Fibroblast of peridontal ligament (primary cell): ENCODE results near the gene MUC2.
"Not testable (repeated sequence)": the region's sequence is repeated elsewhere in the genome, so short reads cannot be mapped to it uniquely, and the experiment has no call there.

Experiments
- DNase-seq: peaks from one replicate; pipeline ENCODE4 v3.0.0-alpha.2; 2010; ENCODE audit errors: extremely low read depth

Gene MUC2

DNA sequence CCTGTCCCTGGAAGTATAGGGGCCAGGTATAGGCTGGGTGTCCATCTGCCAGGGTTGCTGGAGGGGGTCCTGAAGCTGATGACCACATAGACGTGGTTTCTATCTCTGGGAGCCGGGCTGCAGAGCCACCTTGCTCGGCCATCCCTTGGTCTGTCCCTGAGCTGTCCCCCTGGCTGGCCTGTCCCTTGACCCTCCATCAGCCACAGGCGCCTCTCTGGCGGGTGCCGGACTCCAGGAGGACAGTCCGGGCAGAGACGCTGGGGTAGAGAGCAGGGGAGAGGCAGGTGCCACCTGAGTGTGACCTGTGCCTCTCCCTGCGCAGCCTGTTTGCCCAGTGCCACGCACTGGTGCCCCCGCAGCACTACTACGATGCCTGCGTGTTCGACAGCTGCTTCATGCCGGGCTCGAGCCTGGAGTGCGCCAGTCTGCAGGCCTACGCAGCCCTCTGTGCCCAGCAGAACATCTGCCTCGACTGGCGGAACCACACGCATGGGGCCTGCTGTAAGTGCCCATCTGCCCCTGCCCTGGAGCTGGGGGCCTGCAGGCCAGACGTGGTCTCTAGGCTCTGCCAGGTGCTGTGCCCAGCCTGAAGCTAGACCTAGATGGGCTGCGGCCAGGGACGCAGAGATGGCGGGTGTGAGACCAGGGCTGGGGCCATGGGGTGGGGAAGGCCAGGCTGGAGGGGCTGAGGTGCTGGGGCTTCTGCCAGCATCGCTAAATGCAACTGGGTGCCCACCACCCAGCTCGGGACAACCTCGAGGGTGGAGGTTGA lies 29.9 kb downstream of the MUC2 start:
- no peak for DNase-seq

DNA sequence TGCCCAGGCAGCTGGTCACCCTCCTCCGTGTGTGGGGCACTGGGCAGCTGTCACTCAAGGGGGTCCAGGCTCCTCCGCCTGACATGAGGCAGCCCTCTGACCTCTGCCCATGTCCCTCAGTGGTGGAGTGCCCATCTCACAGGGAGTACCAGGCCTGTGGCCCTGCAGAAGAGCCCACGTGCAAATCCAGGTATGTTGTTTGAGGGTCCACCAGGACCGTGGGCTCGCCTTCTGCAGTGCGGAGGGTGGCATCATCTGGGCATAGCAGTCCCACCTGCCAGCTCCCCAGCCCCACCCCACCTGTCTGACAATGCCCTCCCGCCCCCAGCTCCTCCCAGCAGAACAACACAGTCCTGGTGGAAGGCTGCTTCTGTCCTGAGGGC lies 30.5 kb downstream of the MUC2 start:
- no peak for DNase-seq

DNA sequence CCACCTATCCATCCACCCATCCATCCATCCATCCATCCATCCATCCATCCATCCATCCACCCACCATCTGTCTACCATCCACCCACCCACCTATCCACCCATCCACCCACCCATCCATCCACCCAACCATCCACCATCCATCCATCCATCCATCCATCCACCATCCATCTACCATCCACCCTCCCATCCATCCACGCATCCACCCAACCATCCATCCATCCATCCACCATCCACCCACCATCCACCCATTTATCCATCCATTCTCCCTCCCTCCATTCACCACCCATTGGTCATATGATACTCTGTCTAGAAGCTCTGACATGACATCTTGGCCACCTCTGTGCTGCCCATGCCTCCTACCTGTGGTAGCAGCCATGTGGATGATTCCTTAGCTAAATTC lies 31.7 kb downstream of the MUC2 start:
- no peak for DNase-seq

DNA sequence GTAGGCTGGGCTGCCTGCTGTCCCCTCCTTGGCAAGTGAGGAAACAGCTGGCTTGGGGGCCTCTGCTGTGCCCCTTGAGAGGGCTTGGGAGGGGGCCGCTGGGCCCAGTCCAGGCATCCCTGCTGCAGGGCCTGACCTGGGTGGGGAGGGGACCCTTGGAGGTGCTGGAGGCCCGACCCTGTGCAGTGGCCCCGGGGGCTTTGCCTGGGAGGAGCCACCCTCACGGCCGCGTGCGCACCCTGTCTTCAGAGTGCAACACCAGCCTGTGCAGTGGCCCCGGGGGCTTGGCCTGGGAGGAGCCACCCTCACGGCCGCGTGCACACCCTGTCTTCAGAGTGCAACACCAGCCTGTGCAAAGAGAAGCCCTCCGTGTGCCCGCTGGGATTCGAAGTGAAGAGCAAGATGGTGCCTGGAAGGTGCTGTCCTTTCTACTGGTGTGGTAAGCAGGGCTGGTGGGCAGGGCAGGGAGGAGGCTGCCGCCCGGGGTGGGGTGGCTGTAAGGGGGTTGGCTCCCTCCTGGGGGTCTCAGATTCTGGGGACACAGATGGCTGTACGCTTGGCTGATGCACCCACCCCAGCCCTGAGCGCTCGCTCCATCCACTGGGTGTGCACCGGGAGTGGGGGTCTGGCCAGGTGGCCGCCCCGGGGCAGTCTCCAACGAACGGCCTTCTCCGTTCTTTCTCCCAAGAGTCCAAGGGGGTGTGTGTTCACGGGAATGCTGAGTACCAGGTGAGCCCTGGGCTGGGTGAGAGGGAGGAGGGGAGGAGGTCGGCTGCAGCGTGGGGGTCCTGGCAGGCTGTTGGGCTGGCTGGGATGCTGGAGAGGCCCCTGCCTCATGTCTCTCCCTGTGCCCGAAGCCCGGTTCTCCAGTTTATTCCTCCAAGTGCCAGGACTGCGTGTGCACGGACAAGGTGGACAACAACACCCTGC lies 32.9 kb downstream of the MUC2 start:
- DNase-seq, result no peak

DNA sequence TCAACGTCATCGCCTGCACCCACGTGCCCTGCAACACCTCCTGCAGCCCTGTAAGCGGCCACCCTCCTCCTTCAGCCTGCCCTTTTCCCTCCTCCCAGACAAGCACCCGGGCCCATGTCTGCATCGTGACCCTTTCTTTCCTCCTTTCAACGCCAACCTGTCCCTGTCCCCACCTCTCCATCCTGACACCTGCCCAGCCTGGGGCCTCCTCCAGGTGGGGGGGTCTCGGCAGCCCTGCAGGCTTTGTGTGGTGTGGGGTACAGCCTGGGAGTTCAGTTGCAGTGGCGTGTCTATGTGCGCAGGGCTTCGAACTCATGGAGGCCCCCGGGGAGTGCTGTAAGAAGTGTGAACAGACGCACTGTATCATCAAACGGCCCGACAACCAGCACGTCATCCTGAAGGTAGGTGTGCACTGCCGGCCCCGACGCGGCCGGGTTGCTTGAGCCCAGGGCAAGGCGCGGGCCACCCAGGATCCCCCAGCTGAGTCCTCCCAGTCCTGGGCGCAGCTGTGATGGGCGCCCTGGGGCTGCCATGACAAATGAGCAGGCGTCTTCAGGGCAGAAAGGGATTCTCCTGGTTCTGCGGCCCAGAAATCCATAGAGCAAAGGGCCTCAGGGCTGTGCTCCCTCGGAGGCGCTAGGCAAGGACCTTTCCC lies 33.7 kb downstream of the MUC2 start:
- no peak for DNase-seq

DNA sequence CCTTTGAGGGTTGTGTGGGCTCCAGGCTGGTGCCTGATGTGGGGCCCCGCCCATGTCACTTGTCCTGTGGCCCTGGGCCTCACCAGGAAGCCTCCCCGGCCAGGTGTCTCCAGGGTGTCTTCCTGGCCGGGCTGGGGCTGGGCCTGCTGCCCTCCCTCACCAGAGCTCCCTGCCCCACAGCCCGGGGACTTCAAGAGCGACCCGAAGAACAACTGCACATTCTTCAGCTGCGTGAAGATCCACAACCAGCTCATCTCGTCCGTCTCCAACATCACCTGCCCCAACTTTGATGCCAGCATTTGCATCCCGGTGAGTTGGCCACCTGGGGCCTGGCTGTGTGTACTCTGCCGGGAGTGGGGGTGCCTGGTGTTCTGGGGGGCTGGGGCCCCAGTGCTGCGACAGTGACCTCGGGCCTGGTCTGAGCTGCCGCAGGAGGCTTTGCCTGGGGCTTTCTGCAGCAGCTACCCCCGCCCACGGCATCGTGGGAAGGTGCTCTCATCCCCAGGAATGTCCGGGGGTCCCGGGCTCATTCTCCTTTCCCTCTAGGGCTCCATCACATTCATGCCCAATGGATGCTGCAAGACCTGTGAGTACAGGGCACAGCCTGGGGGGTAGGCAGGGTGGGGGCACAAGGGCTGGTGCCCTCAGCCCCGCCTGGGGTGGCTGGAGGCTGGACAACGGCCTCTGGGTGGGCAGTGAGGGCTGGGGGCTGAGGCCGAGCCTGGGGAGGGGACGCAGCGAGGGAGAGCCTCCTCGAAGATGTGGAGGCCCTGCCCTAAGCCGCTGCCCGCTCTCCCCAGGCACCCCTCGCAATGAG lies 34.6 kb downstream of the MUC2 start:
- no peak for DNase-seq

DNA sequence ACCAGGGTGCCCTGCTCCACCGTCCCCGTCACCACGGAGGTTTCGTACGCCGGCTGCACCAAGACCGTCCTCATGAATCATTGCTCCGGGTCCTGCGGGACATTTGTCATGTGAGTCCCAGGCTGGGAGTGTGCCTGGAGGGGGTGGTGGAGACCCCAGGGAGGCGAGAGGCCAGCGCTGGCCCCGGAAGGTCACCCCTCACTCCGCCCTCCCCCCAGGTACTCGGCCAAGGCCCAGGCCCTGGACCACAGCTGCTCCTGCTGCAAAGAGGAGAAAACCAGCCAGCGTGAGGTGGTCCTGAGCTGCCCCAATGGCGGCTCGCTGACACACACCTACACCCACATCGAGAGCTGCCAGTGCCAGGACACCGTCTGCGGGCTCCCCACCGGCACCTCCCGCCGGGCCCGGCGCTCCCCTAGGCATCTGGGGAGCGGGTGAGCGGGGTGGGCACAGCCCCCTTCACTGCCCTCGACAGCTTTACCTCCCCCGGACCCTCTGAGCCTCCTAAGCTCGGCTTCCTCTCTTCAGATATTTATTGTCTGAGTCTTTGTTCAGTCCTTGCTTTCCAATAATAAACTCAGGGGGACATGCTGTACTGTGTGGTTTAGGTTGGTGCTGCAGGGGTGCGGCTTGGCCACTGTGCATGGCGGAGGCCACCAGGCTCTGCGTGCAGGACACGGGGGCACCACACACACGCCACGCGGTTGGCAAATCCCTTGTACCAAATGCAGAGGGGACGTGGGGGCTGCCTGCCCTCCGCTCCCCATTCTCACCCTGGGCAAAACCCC lies 35.4 kb downstream of the MUC2 start:
- DNase-seq, result no peak

DNA sequence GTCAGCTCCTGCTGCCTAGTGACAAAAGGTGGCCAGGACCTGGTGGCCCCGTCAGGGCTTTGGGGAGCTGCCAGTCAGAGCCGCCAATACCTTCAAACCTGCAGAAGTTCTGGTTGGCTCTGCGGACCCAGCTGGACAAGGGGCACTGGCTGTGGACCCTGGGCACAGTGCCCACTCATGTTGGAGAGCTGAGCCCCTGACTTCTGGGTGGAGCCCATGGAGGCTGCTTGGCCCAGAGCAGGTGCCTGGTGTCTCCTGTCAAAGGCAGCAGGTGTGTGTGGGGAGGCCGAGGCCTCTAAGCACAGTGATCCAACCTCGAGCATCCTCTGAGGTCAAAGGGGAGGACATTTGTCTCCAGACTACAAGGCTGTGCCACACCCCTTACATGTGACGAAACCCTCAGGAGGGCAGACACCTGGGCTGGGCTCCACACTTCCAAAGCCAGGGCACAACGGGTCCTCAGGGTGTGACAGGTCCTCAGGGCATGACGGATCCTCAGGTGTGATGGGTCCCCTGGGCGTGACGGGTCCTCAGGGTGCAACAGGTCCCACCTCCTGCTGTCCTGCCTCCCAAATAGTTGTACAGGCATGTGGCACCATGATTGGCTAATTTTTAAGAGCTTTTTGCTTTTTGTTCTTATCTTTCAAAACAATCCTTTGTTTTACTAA lies 37.0 kb downstream of the MUC2 start:
- no peak for DNase-seq

DNA sequence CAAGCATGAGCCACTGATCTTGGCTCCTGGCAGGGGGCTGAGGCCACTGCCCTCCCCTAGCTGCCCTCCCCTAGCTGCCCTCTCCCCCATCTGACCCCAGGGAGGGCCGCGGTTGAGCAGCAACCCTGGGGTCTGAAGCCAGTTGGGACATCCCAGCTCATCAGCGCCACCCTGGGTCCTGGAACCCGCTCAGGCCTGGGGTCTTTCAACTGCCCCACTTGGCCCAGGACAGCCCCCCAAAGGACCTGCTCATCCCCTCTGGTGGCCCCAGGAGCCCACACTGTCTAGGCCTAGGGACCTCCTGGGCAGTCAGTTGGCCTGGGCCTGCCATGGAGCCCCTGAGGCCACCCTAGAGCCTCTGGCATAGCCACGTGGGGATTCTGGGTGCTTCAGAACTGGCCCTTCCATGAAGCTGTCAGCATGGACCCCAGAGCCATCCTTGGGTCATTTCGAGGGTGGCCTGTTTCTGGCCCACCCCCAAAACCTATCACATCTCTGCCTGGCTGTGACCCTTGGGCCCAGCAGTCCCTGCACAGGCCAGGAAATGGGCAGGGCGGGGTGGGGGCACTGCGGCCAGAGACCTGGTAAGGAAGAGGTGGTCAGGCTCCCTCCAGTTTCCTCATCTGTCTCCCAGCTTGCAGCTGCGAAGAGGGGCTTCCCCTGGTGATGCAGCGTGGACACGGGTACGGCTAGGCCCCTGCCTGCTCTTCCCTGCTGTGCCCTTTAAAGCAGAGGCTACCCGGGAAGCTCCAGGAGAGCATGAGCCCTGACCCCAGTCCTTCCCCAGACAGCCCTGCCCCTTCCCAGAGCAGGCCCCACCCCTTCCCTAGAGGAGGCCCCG lies 37.9 kb downstream of the MUC2 start:
- DNase-seq, result no peak

DNA sequence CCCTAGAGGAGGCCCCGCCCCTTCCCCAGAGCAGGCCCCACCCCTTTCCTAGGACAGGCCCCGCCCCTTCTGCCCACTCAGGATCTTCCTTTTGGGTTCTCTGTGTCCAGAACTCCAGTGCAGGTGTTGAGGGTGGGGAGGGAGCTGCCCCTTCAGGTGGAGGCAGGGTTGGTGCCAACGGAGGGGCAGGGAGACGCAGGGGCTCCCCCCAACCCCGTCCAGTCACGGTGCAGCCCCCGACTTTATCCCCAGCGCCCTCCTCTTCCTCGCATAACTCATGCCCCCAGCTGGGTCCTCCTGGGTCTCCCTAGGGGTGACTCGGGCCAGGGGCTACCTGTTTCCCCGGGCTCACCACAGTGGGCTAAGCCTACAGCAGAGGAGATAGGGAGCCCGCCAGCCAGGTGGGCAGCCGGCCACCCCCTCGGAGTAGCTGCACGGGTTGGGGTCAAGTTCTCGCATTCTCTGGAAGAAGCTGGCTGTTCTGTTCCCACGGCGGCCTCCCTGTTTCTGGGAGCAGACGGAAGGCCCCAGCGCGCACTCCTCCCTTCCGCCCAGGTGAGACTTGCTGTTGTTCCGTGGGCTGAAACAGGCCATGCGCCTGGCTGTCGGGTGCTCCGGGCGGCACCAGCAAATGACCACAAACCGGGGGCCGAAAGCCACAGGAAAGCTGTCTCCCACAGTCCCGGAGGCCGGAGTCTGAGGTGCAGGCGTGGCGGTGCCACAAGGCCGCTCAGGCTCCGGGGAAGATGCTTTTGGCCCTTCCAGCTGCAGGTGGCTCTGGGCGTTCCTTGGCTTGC lies 38.9 kb downstream of the MUC2 start:
- DNase-seq, result no peak

DNA sequence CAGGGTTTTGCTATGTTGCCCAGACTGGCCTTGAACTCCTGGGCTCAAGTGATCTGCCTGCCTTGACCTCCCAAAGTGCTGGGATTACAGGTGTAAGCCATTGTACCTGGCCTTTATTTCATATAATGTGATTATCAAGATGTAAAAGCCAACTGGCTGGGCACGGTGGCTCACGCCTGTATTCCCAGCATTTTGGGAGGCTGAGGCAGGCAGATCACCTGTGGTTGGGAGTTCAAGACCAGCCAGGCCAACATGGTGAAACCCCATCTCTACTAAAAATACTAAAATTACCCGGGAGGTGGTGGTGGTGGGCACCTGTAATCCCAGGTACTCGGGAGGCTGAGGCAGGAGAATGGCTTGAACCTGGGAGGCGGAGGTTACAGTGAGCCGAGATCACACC lies 40.6 kb downstream of the MUC2 start:
- not testable (repeated sequence) for DNase-seq

DNA sequence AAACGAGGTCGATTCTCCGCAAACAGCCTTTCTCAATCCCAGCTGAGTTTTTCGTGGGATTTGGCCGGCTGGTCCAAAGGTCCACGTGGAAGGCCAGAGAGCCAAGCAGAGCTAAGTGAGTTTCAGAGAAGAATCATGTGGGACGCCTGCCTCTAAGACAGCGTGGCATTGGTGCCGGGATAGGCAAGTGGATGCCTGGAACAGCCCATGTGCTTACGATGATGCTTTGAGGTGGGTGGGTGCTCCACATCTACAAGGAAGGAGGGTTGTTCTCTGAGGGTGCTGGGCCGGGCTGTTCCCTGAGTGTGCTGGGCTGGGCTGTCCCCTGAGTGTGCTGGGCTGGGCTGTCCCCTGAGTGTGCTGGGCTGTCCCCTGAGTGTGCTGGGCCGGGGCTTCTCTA lies 41.4 kb downstream of the MUC2 start:
- no peak for DNase-seq

DNA sequence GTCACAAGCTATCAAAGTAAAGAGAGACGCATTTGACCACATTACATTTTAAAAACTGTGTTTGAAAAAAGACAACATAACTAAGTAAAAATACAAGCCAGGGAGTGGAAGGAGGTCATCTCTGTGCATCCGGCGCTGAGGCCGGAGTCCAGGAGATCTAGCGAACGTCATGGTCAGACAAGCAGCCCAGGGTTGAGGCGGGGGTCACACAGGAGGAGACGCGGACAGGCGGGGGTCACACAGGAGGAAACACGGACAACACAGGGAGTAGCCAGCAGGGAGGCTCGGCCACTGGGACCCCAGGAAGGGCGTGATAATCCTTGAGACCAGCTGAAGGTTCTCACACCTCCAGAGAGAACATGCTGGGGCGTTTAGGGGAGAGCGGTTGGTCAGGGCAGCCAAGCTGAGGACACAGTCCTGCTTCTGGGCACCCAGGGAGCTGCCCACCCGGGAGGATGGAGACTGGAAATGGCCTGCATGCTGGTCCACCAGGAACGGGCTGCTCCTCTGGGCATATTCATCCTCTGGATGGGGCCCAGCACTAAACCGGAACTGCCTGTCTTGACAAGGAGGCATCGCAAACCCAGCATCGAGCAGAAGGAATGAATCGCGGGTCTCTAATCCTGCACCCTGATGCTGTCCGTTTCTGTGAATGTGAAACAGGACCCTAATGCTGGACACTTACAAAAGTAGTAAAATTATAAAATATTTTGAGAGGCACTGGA lies 42.2 kb downstream of the MUC2 start:
- no peak for DNase-seq

DNA sequence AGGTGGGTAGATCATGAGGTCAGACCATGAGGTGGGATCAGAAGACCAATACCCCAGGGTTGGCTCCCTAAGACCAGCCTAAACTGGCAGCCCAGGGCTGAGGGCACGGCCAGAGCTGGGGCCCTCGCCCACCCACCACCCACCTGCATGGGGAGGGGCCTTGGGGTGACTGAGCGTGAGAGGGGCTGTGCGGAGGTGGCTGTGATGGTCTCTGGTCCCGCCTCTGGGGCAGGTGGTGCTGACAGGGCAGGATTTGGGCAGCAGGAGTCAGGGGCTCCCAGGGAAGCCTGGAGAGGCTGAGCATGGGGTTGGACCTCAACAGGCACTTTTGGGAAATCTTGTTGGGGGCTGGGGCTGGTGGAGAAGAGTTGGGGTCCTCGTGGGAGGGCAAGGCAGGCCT lies 43.3 kb downstream of the MUC2 start:
- DNase-seq, result no peak

DNA sequence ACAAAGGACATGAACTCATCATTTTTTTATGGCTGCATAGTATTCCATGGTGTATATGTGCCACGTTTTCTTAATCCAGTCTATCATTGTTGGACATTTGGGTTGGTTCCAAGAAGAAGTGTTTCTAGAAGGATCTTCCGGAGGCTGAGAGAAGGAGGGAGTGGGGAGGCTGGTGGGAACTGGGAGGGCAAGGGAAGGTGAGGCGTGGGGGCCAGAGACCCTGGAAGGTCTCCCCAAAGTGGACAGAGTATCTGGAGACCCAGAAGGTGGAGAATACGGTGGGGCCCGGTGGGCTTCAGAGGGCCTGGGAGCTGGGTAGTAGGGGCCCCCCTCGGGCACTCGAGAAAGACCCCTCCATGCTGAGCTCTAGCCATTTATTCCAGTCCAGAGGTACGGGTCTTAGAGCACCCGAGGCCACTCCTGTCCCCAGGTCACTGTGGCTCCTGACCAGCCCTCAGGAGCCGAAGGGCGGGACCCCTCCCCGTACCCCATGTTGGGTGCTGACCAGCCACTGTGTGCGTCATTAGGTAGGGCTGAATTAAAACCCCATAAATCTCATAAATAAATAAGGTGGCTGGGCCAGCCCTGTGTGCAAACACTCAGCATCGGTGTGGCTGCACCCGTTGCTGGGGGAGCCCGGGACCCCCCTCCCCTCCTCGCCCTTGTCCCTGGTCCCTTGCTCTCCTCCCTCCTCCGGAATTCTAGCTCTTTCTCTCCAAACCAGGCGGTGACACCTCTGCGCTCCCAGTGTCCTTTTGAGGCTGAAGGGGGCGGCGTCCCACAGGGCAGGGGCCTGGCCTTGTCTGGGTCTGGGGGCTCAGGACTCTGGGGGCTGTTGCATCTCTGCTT lies 44.3 kb downstream of the MUC2 start:
- no peak for DNase-seq

DNA sequence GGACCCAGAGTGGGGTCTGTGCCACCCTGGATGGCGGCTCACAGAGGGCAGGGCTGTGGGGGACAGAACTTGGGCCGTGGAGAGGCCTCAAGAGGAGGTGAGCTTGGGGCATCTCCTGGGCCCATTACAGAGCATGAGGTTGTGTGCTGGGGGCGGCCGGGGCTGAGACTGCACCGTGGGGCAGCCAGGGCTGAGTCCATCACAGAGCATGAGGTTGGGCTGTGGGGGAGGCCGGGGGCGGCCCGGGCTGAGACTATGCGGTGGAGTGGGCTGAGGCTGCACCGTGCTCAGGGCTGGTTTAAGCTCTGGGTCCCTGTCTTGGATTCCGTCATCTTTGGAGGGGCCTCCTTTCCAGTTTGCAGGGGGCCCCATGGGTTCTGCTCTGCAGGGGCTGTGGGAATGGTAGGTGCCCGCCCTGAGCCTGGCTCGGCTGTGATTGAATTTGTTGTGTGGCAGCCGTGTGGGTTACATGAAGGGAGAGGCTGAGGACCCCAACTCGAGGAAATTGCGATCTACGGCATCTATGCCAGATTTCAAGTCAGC lies 45.0 kb downstream of the MUC2 start:
- DNase-seq, result no peak
